D721Med (cell line): ENCODE data around the gene ZNF223.

Source experiments
- DNase-seq: peaks from one replicate; pipeline ENCODE4 v3.0.0; 2011; ENCODE audit warnings: low spot score; ENCODE audit not compliant: insufficient read length
- FAIRE-seq: peaks from 2 replicates; lab custom pipeline; 2011; peaks lifted over from hg19 to GRCh38; lab: Jason Lieb, UNC
- CTCF ChIP-seq: IDR thresholded peaks from 2 replicates; pipeline ENCODE4 v1.5.1; 2012; ENCODE audit warnings: mild to moderate bottlenecking, control low read depth; ENCODE audit not compliant: insufficient read depth; ENCODE audit errors: missing control alignments

Gene ZNF223

GRCh38 chr19:44042147-44042546 lies 9.7 kb upstream of the ZNF223 start:
- TF ChIP-seq CTCF = no peak
- DNase-seq = no peak
- no peak for FAIRE-seq

- DNase-seq = no peak
- TF ChIP-seq CTCF = no peak
- no peak for FAIRE-seq
Measured at GRCh38 chr19:44050740-44051649, 841 bp upstream of the ZNF223 start.

GRCh38 chr19:44055870-44056269 lies 4.0 kb downstream of the ZNF223 start:
- TF ChIP-seq CTCF = no peak
- FAIRE-seq = no peak

GRCh38 chr19:44059229-44059628 lies 7.4 kb downstream of the ZNF223 start:
- TF ChIP-seq CTCF = no peak
- DNase-seq = no peak
- no peak for FAIRE-seq

More at GRCh38 chr19:44055870-44056269, 4.0 kb downstream of the ZNF223 start:
- DNase-seq = no peak

- no peak for TF ChIP-seq CTCF
Measured at GRCh38 chr19:44061038-44061437, 9.2 kb downstream of the ZNF223 start.

GRCh38 chr19:44066305-44066704 lies 14.5 kb downstream of the ZNF223 start:
- no peak for TF ChIP-seq CTCF
- DNase-seq = no peak
- no peak for FAIRE-seq

More at GRCh38 chr19:44061038-44061437, 9.2 kb downstream of the ZNF223 start:
- DNase-seq = no peak
- FAIRE-seq = no peak

GRCh38 chr19:44069415-44069814 lies 17.6 kb downstream of the ZNF223 start:
- DNase-seq (no peak), FAIRE-seq (no peak)
- no peak for TF ChIP-seq CTCF
